ENCODE measurements around the gene AFM. TPM values are rescaled to one million over a fixed set of nuclear protein-coding genes. Genes with fewer than 3 reads are reported as not detected.

The AFM gene
- total and polyA plus RNA-seq, 2 donors (not counting 1 experiment from before 2014, with no cell fraction given) = not detected

DNA sequence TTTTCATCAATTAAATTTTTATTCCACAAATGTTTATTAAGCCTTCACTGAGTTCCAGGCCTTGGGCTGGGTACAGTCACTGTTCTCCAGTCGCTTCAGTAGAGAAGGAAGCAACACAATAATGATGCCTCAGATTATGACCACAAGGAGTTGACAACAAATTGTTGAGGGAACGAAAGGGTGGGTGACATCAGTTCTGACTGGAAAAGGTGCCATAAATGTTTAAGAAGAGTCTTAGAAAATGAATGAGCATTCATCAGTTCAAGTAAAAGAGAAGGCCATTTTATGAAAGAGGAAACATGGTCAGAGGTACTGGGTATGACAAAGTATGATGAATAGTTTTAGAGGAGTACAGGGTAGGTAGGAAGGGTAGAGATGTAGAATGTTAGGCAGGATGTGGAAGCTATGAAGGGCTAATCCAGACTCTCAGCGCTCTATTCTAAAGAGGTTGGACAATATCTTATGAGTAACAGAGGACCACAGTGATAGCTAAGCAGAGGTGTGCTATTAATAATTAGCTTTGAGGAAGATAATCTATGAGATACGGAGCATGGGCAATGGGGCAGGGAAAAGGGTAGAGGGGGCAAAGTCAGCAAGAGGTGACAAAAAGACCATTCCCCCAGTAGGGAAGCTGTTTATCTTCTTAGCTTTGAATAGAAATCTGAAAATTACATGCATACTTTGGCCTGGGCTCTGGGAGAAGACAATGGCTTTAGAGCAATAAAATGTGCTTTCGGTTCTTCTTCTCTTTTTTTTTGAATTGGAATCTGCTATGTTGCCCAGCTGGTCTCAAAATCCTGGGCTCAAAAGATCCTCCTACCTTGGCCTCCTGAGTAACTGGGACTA is 25.1 kb upstream of the AFM start:
- no peak overlapping the region for H3K27ac Mint-ChIP-seq
- intact Hi-C loops (cut with micrococcal nuclease) = no loop called here
- no peaks in the 10 kb centered on the region for H3K4me1 Mint-ChIP-seq
- TF ChIP-seq EZH2 (IDR thresholded peaks at IDR 0.05; ENCODE audit: borderline replicate concordance, insufficient read depth, low read depth, low read length, poor library complexity, severe bottlenecking) (no peak), CTCF (IDR thresholded peaks at IDR 0.05) (no peak)
- Histone ChIP-seq H3K27me3 (replicated peaks in 1 of 4; ENCODE audit: control extremely low read depth in 1 of 4, control insufficient read depth in 3 of 4, insufficient read depth in 4 of 4, low read length in 3 of 4) (no peaks in the 10 kb centered on the region), H4K20me1 (ENCODE audit: control insufficient read depth, insufficient read depth, low read length, poor library complexity, severe bottlenecking) (no peaks in the 10 kb centered on the region), H3K9me3 (ENCODE audit: control extremely low read depth in 1 of 3, control insufficient read depth in 2 of 3, insufficient read depth in 1 of 3, low read length in 2 of 3) (no peaks in the 10 kb centered on the region), H3K9ac (ENCODE audit: low read length) (no peak overlapping the region), H2AFZ (ENCODE audit: insufficient read depth, low read depth, low read length, poor library complexity, severe bottlenecking) (no peak overlapping the region), H3K79me2 (ENCODE audit: control insufficient read depth, insufficient read depth, low read length) (no peaks in the 10 kb centered on the region), H3K4me3 (ENCODE audit: control extremely low read depth in 1 of 5, extremely low read depth in 1 of 5, insufficient read depth in 1 of 5, low read depth in 2 of 5, low read length in 4 of 5) (no peak overlapping the region), H3K4me1 (ENCODE audit: control insufficient read depth in 2 of 2, insufficient read depth in 2 of 2, low read length in 2 of 2) (no peaks in the 10 kb centered on the region), H3K36me3 (replicated peaks in 1 of 2; ENCODE audit: control extremely low read depth in 1 of 2, control insufficient read depth in 1 of 2, extremely low read depth in 1 of 2, insufficient read depth in 2 of 2, low read length in 1 of 2) (no peaks in the 10 kb centered on the region), H3K27ac (ENCODE audit: low read length in 2 of 2) (no peak overlapping the region), H3K4me2 (replicated peaks; ENCODE audit: low read depth, low read length, poor library complexity, severe bottlenecking) (no peak overlapping the region)
- ChIA-PET POLR2A (no interaction called here), CTCF (no interaction called here)
- ATAC-seq (ENCODE audit: low read depth) (no peak), DNase-seq (no peak)
- no peak overlapping the region for H3K4me3 Mint-ChIP-seq
- H3K27me3 Mint-ChIP-seq = peaks cover 15% of the 10 kb centered on the region
- 93% methylated on average over 4 of the region's 5 CpGs for WGBS (ENCODE audit: insufficient coverage)
- H3K9me3 Mint-ChIP-seq (ENCODE audit: insufficient read depth) = no peaks in the 10 kb centered on the region
